ENCODE results near the gene LEFTY2. TPM values are rescaled to one million over a fixed set of nuclear protein-coding genes. Genes with fewer than 3 reads are reported as not detected.

LEFTY2 gene
- polyA plus RNA-seq, 2 of the 4 experiments (the other 2 are of a cell fraction): not detected

DNA sequence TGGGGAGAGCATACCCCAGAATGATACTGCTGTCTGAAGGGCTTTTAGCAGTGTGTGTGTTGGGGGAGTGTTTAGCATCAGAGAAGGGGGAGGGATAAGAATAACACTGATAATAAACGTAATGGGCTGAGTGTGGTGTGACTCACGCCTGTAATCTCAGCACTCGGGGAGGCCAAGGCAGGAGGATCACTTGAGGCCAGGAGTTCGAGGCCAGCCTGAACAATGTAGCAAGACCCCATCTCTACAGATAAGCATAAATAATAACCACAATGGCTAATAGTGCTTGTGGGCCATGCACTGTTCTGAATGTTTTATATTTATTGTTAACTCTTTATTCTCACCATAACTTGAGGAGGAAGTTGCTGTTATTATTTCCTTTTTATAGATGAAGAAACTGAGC is 2.6 kb upstream of the LEFTY2 start:
- FAIRE-seq: no peak
- POLR2A ChIA-PET: no interaction called here
- 58% methylated on average over 4 of the region's 4 CpGs for WGBS (ENCODE audit: missing lambda C conversion rate)
- no peaks in the 10 kb centered on the region for H3K4me1 ChIP-seq
- no peak for DNase-seq (ENCODE audit: low read depth in 1 of 2, low spot score in 1 of 2)
- no peak overlapping the region for H3K4me2 ChIP-seq
- no peak for ATAC-seq
- H3K4me3 ChIP-seq: no peak overlapping the region
- H3K9me3 ChIP-seq: no peaks in the 10 kb centered on the region
- H3K27ac ChIP-seq: no peak overlapping the region
- CTCF ChIA-PET: interaction anchor here (0.8 to 2.4 kb wide), 4 partner anchors 20 to 469 kb away, joined by 3 to 9 read pairs (median 4); partner anchors contain the start of gene PYCR2
- TF ChIP-seq, protein P1, sequence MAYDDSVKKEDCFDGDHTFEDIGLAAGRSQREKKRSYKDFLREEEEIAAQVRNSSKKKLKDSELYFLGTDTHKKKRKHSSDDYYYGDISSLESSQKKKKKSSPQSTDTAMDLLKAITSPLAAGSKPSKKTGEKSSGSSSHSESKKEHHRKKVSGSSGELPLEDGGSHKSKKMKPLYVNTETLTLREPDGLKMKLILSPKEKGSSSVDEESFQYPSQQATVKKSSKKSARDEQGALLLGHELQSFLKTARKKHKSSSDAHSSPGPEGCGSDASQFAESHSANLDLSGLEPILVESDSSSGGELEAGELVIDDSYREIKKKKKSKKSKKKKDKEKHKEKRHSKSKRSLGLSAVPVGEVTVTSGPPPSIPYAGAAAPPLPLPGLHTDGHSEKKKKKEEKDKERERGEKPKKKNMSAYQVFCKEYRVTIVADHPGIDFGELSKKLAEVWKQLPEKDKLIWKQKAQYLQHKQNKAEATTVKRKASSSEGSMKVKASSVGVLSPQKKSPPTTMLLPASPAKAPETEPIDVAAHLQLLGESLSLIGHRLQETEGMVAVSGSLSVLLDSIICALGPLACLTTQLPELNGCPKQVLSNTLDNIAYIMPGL (CRISPR knock-in tag; IDR thresholded peaks at IDR 0.05; ENCODE audit: borderline replicate concordance): no peak
- TF ChIP-seq, protein P2, sequence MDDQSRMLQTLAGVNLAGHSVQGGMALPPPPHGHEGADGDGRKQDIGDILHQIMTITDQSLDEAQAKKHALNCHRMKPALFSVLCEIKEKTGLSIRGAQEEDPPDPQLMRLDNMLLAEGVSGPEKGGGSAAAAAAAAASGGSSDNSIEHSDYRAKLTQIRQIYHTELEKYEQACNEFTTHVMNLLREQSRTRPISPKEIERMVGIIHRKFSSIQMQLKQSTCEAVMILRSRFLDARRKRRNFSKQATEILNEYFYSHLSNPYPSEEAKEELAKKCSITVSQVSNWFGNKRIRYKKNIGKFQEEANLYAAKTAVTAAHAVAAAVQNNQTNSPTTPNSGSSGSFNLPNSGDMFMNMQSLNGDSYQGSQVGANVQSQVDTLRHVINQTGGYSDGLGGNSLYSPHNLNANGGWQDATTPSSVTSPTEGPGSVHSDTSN (IDR thresholded peaks at IDR 0.05): no peak
- TF ChIP-seq JUNB (IDR thresholded peaks at IDR 0.05): no peak
- TF ChIP-seq SREBF2 (IDR thresholded peaks at IDR 0.05): no peak
- no peak for TF ChIP-seq HEYL (CRISPR knock-in tag; IDR thresholded peaks at IDR 0.05)
- TF ChIP-seq, protein P3, sequence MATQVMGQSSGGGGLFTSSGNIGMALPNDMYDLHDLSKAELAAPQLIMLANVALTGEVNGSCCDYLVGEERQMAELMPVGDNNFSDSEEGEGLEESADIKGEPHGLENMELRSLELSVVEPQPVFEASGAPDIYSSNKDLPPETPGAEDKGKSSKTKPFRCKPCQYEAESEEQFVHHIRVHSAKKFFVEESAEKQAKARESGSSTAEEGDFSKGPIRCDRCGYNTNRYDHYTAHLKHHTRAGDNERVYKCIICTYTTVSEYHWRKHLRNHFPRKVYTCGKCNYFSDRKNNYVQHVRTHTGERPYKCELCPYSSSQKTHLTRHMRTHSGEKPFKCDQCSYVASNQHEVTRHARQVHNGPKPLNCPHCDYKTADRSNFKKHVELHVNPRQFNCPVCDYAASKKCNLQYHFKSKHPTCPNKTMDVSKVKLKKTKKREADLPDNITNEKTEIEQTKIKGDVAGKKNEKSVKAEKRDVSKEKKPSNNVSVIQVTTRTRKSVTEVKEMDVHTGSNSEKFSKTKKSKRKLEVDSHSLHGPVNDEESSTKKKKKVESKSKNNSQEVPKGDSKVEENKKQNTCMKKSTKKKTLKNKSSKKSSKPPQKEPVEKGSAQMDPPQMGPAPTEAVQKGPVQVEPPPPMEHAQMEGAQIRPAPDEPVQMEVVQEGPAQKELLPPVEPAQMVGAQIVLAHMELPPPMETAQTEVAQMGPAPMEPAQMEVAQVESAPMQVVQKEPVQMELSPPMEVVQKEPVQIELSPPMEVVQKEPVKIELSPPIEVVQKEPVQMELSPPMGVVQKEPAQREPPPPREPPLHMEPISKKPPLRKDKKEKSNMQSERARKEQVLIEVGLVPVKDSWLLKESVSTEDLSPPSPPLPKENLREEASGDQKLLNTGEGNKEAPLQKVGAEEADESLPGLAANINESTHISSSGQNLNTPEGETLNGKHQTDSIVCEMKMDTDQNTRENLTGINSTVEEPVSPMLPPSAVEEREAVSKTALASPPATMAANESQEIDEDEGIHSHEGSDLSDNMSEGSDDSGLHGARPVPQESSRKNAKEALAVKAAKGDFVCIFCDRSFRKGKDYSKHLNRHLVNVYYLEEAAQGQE (IDR thresholded peaks at IDR 0.05): no peak
- no peak for TF ChIP-seq POLR2A (IDR thresholded peaks at IDR 0.05; ENCODE audit: low read length)
- TF ChIP-seq, protein P4, sequence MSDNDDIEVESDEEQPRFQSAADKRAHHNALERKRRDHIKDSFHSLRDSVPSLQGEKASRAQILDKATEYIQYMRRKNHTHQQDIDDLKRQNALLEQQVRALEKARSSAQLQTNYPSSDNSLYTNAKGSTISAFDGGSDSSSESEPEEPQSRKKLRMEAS (IDR thresholded peaks at IDR 0.05): no peak

DNA sequence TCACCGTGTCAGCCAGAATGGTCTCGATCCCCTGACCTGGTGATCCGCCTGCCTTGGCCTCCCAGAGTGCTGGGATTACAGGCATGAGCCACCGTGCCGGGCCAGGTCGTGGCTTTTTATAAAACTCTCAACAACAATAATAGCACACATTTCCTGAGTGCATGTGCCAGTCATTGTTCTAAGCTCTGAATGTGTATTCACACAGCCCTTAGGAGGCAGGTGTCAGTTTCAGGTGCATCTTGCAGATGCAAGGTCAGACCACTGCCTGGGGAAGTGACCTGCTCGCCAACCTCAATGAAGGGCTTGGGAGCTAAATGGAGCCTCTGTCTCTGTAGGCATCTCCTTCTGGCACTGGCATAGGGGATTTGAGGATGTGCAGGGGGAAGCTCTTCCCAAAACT is 1.6 kb upstream of the LEFTY2 start:
- no peak for TF ChIP-seq FOSL2 (IDR thresholded peaks at IDR 0.05)
- no peak for TF ChIP-seq FOSL2 (CRISPR knock-in tag; IDR thresholded peaks at IDR 0.05)
- TF ChIP-seq, protein P5, sequence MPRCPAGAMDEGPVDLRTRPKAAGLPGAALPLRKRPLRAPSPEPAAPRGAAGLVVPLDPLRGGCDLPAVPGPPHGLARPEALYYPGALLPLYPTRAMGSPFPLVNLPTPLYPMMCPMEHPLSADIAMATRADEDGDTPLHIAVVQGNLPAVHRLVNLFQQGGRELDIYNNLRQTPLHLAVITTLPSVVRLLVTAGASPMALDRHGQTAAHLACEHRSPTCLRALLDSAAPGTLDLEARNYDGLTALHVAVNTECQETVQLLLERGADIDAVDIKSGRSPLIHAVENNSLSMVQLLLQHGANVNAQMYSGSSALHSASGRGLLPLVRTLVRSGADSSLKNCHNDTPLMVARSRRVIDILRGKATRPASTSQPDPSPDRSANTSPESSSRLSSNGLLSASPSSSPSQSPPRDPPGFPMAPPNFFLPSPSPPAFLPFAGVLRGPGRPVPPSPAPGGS (IDR thresholded peaks at IDR 0.05): no peak
- TF ChIP-seq EHMT2 (IDR thresholded peaks at IDR 0.05; ENCODE audit: low read depth): no peak
- TF ChIP-seq POLR2AphosphoS2 (conservative IDR thresholded peaks at IDR 0.05; ENCODE audit: low read length): no peak
- no peak for TF ChIP-seq FOXS1 (CRISPR knock-in tag; IDR thresholded peaks at IDR 0.05)
- TF ChIP-seq, protein P3 (IDR thresholded peaks at IDR 0.05): no peak
- TF ChIP-seq EP300 (IDR thresholded peaks at IDR 0.05): no peak
- TF ChIP-seq HOXA7 (CRISPR knock-in tag; IDR thresholded peaks at IDR 0.05): no peak
- TF ChIP-seq HOXB5 (CRISPR knock-in tag; IDR thresholded peaks at IDR 0.05): no peak
- TF ChIP-seq, protein P6, sequence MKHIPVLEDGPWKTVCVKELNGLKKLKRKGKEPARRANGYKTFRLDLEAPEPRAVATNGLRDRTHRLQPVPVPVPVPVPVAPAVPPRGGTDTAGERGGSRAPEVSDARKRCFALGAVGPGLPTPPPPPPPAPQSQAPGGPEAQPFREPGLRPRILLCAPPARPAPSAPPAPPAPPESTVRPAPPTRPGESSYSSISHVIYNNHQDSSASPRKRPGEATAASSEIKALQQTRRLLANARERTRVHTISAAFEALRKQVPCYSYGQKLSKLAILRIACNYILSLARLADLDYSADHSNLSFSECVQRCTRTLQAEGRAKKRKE (CRISPR knock-in tag; IDR thresholded peaks at IDR 0.05; ENCODE audit: low read depth): no peak
- TF ChIP-seq HOXB13 (CRISPR knock-in tag; IDR thresholded peaks at IDR 0.05; ENCODE audit: low read depth): no peak
- TF ChIP-seq, protein P7, sequence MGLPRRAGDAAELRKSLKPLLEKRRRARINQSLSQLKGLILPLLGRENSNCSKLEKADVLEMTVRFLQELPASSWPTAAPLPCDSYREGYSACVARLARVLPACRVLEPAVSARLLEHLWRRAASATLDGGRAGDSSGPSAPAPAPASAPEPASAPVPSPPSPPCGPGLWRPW (IDR thresholded peaks at IDR 0.05): no peak
- TF ChIP-seq SMC3 (IDR thresholded peaks at IDR 0.05): no peak
- TF ChIP-seq NR3C1 (IDR thresholded peaks at IDR 0.05): no peak
- TF ChIP-seq JUNB (IDR thresholded peaks at IDR 0.05): no peak
- FAIRE-seq (no peak), ATAC-seq (no peak), DNase-seq (ENCODE audit: low read depth in 1 of 2, low spot score in 1 of 2) (no peak)
- ChIA-PET POLR2A (interaction anchor here (0.7 kb wide), 2 partner anchors 16 to 18 kb away, joined by 5 read pairs; no protein-coding TSS in a partner anchor), CTCF (interaction anchor here (0.5 to 1.3 kb wide), 4 partner anchors 13 to 45 kb away, joined by 3 to 5 read pairs (median 4); no protein-coding TSS in a partner anchor)
- Histone ChIP-seq H3K4me3 (no peak overlapping the region), H3K9me3 (no peaks in the 10 kb centered on the region), H3K4me2 (no peak overlapping the region), H3K27ac (no peak overlapping the region), H3K4me1 (no peaks in the 10 kb centered on the region)
- 71% methylated on average over 7 of the region's 7 CpGs for WGBS (ENCODE audit: missing lambda C conversion rate)

All from A549 (cell line).